LNCaP clone FGC (cell line): Measurements from ENCODE around the gene CHMP1A.
"Not testable (repeated sequence)": the region's sequence is repeated elsewhere in the genome, so short reads cannot be mapped to it uniquely, and the experiment has no call there.

Experiments
- DNase-seq: peaks from one replicate; pipeline ENCODE4 v3.0.0-alpha.2; 2011; ENCODE audit warnings: low read depth
- H3K4me3 ChIP-seq: 2 replicates; pipeline ENCODE4 v1.5.1; 2011; ENCODE audit warnings: mild to moderate bottlenecking, low read depth, low read length, control low read depth
- CTCF ChIP-seq: IDR thresholded peaks from 2 replicates; pipeline ENCODE4 v1.5.1; 2012; ENCODE audit warnings: mild to moderate bottlenecking; ENCODE audit not compliant: control insufficient read depth, insufficient read depth; ENCODE audit errors: extremely low read depth

Gene CHMP1A

DNA sequence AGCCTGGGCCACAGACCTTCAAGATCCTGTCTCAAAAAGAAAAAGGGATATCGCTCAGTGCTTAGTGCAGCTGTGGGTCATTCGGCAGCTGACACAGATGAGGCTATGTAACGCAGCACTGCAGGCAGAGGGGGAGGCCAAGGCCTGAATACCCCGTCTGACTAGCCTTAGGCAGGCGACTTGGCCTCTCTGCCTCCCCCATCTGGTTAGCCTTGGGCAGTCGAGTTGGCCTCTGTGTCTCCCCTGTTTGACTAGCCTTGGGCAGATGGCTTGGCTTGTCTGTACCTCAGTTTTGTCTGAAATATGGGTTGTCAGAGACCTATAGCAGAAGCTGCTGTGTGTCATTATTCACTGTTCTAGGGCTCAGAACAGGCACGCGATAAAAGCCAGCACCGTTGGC is 10.1 kb upstream of the CHMP1A start:
- DNase-seq: no peak
- no peak for TF ChIP-seq CTCF
- no peak overlapping the region for H3K4me3 ChIP-seq

DNA sequence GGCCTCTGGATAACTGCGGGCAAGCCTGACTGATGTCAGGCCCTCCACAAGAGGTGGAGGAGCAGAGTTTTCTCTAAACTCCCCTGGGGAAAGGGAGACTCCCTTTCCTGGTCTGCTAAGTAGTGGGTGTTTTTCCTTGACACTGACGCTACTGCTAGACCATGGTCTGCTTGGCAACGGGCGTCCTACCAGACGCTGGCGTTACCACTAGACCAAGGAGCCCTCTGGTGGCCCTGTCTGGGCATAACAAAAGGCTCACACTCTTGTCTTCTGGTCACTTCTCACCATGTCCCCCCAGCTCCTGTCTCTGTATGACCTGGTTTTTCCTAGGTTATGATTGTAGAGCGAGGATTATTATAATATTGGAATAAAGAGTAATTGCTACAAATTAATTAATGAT is 9.5 kb upstream of the CHMP1A start:
- not testable (repeated sequence) for H3K4me3 ChIP-seq, DNase-seq
- peak; percentile 44 for TF ChIP-seq CTCF

GRCh38 chr16:89664238-89664637 is 6.7 kb upstream of the CHMP1A start:
- DNase-seq, H3K4me3 ChIP-seq: not testable (repeated sequence)

- TF ChIP-seq CTCF: no peak
- DNase-seq: no peak
- no peak overlapping the region for H3K4me3 ChIP-seq
Observed at GRCh38 chr16:89661215-89661614, 3.7 kb upstream of the CHMP1A start.

GRCh38 chr16:89660146-89660545 is 2.6 kb upstream of the CHMP1A start:
- no peak for DNase-seq
- H3K4me3 ChIP-seq: no peak overlapping the region
- TF ChIP-seq CTCF: no peak

DNA sequence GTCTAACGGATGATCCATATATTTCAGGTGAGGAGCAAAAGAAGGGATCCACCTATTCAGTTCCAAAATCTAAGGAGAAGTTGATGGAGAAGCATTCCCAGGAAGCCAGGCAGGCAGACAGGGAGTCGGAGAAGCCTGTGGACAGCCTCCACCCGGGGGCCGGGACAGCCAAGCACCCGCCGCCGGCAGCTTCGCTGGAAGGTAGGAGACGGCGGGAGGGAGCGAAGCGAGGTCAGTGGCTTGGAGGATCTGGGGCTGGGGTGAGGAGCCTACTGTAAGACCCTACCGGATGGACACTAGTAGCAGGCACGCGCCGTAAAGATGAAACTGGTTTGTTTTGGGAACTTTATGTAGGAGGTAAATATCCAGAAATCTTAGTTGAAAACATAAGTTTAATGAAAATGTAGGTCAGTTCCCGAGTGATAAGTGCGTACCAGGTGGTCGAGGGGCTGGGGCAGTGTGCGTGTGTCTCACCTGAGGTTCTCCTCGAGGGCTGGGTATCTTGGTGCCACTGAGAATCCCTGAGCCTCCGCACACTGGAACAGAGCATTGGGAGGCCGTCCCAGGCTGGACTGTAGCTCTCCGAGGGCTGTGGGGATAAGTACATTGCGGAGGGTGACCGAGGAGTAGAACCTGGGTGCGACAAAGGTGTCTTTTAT is 842 bp upstream of the CHMP1A start:
- peak overlapping the region; percentile 90 for H3K4me3 ChIP-seq
- no peak for DNase-seq
- no peak for TF ChIP-seq CTCF

- H3K4me3 ChIP-seq: peak overlapping the region; percentile 90
- DNase-seq: no peak
- TF ChIP-seq CTCF: no peak
Observed at GRCh38 chr16:89656435-89657121, 930 bp downstream of the CHMP1A start.
